ENCODE results near the gene TMEM38A. TPM values are rescaled to one million over a fixed set of nuclear protein-coding genes. Genes with fewer than 3 reads are reported as not detected.
"Not testable (repeated sequence)": the region's sequence is repeated elsewhere in the genome, so short reads cannot be mapped to it uniquely, and the experiment has no call there.

TMEM38A gene
- total RNA-seq, 1 donor from 2014 or later = 4.1 TPM

DNA sequence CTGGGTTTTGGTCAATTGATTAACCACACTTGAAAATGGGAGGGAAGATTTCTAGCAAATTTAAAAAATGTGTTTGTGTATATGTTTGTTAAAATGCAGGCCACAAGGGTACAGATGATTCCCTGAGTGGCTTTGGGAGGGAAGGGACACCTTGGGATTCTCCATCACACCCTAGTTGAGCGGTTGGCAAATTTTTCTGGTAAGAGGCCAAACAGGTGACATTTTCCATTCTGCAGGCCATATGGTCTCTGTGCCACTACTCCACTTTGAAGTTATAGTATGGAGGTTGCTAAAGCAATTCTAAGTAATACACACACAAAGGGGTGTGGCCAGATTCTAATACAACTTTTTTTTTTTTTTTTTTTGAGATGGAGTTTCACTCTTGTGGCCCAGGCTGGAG lies 20.0 kb upstream of the TMEM38A start:
- H3K4me3 ChIP-seq (ENCODE audit: low read depth, low read length) = no peak overlapping the region
- H3K36me3 ChIP-seq (ENCODE audit: control insufficient read depth, insufficient read depth, low read length) = no peaks in the 10 kb centered on the region
- H3K27me3 ChIP-seq (ENCODE audit: control insufficient read depth, insufficient read depth, low read length) = no peaks in the 10 kb centered on the region
- DNase-seq (ENCODE audit: low read depth) = no peak
- TF ChIP-seq, protein P1, sequence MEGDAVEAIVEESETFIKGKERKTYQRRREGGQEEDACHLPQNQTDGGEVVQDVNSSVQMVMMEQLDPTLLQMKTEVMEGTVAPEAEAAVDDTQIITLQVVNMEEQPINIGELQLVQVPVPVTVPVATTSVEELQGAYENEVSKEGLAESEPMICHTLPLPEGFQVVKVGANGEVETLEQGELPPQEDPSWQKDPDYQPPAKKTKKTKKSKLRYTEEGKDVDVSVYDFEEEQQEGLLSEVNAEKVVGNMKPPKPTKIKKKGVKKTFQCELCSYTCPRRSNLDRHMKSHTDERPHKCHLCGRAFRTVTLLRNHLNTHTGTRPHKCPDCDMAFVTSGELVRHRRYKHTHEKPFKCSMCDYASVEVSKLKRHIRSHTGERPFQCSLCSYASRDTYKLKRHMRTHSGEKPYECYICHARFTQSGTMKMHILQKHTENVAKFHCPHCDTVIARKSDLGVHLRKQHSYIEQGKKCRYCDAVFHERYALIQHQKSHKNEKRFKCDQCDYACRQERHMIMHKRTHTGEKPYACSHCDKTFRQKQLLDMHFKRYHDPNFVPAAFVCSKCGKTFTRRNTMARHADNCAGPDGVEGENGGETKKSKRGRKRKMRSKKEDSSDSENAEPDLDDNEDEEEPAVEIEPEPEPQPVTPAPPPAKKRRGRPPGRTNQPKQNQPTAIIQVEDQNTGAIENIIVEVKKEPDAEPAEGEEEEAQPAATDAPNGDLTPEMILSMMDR (IDR thresholded peaks at IDR 0.05; ENCODE audit: insufficient read depth, low read length, poor library complexity, severe bottlenecking) = no peak

DNA sequence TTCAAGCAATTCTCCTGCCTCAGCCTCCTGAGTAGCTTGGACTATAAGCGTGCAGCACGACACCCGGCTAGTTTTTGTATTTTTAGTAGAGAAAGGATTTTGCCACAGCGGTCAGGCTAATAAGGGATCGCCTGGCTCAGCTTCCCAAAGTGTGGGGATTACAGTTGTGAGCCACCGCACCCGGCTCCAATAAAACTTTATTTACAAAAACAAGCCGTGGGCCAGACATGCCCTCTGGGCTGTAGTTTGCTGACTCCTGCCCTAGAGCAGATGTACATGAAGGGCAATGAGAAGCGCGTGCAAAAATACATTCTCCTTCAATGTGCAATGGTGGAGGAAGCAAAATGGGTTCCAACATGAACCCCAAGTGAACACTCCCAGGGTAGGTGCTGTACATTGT lies 19.2 kb upstream of the TMEM38A start:
- no peaks in the 10 kb centered on the region for H3K27me3 ChIP-seq (ENCODE audit: control insufficient read depth, insufficient read depth, low read length)
- H3K36me3 ChIP-seq (ENCODE audit: control insufficient read depth, insufficient read depth, low read length) = peaks cover 1% of the 10 kb centered on the region
- TF ChIP-seq, protein P1 (IDR thresholded peaks at IDR 0.05; ENCODE audit: insufficient read depth, low read length, poor library complexity, severe bottlenecking) = no peak
- no peak overlapping the region for H3K4me3 ChIP-seq (ENCODE audit: low read depth, low read length)
- no peak for DNase-seq (ENCODE audit: low read depth)

DNA sequence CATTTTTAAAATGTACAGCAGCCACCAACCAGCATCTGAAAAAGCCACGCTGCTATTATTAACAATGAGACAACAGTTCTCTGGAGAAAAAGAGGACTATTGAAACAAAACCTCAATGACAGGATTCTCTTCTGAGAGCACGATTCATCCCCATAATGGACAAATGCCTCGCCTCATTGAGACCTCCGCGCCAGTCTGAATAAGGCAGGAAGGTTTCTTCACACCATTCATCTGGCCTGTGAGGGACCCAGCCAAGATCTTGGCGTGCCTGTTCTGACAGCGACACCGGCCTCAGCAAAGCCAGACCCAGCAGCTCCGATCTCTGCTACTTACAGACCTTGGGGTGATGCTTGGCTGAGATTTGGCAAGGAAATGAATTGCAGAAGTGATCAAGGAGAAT lies 15.8 kb upstream of the TMEM38A start:
- TF ChIP-seq, protein P1 (IDR thresholded peaks at IDR 0.05; ENCODE audit: insufficient read depth, low read length, poor library complexity, severe bottlenecking) = no peak
- Histone ChIP-seq H3K27me3 (ENCODE audit: control insufficient read depth, insufficient read depth, low read length) (no peaks in the 10 kb centered on the region), H3K36me3 (ENCODE audit: control insufficient read depth, insufficient read depth, low read length) (peaks cover 1% of the 10 kb centered on the region), H3K4me3 (ENCODE audit: low read depth, low read length) (no peak overlapping the region)
- DNase-seq (ENCODE audit: low read depth) = no peak

DNA sequence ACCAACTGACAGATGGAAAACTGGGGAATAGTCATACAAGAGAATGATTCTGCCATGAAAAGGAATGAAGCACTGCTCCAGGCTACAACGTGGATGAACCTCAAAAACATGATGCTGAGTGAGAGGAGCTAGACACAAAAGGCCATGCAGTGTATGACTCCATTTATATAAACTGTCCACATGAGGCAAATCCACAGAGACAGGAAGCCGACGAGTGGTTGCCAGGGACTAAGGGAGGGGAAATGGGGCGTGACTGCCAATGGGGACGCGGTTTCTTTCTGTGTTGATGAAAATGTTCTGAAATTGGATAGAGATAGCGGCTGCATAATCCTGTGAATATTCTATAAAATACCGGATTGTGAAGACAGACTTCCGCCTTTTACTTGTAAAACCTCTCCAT lies 11.2 kb upstream of the TMEM38A start:
- Histone ChIP-seq H3K36me3 (ENCODE audit: control insufficient read depth, insufficient read depth, low read length) (peaks cover 3% of the 10 kb centered on the region), H3K4me3 (ENCODE audit: low read depth, low read length) (no peak overlapping the region)

DNA sequence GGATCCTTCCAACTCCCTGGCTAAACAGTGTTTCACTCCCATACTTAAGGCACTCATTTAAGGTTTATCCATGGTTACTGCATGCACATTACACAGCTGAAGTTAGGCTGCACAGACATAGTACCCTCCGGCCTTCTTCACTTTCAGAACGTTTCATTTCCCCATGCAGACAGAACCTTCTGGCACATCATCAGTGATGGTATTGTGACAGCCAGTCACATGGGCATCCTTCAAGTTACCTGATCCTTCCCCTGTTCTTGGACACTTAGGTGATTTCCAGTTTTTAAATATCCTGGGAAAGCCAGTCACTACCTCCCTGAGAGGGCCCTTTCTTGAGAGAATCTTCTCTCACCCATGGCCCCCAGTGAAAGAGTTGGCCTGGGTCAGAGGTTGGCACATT lies 10.1 kb upstream of the TMEM38A start:
- Histone ChIP-seq H3K27me3 (ENCODE audit: control insufficient read depth, insufficient read depth, low read length) (no peaks in the 10 kb centered on the region), H3K4me3 (ENCODE audit: low read depth, low read length) (no peak overlapping the region), H3K36me3 (ENCODE audit: control insufficient read depth, insufficient read depth, low read length) (peaks cover 7% of the 10 kb centered on the region)
- DNase-seq (ENCODE audit: low read depth) = no peak
- TF ChIP-seq, protein P1 (IDR thresholded peaks at IDR 0.05; ENCODE audit: insufficient read depth, low read length, poor library complexity, severe bottlenecking) = no peak

More for the DNA sequence above, 11.2 kb upstream of the TMEM38A start:
- H3K27me3 ChIP-seq (ENCODE audit: control insufficient read depth, insufficient read depth, low read length) = no peaks in the 10 kb centered on the region
- no peak for DNase-seq (ENCODE audit: low read depth)
- TF ChIP-seq, protein P1 (IDR thresholded peaks at IDR 0.05; ENCODE audit: insufficient read depth, low read length, poor library complexity, severe bottlenecking) = no peak

DNA sequence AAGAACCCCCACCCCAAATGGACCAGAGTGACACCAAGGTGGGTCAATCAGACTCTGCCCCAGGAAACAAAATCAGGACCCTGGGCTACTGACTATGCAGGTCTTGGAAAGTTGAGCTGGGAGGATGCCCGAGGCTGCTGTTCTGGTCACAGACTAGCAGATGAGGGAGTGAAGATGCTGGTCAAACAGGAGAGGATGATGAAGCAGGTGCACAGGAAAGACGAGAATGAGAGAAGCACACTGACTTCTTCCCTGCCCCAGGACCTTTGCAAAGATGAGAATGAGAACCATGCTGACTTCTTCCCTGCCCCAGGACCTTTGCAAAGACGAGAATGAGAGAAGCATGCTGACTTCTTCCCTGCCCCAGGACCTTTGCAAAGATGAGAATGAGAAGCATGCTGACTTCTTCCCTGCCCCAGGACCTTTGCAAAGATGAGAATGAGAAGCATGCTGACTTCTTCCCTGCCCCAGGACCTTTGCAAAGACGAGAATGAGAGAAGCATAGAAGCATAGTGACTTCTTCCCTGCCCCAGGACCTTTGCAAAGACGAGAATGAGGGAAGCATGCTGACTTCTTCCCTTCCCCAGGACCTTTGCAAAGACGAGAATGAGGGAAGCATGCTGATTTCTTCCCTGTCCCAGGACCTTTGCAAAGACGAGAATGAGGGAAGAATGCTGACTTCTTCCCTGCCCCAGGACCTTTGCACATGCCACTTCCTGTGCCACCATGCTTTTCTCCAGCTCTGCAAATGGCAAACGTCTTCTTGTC lies 9.3 kb upstream of the TMEM38A start:
- H3K36me3 ChIP-seq (ENCODE audit: control insufficient read depth, insufficient read depth, low read length); H3K4me3 ChIP-seq (ENCODE audit: low read depth, low read length); DNase-seq (ENCODE audit: low read depth); H3K27me3 ChIP-seq (ENCODE audit: control insufficient read depth, insufficient read depth, low read length): not testable (repeated sequence)
